GM12801 (cell line): Measurements from ENCODE around the gene KLF7.

Experiments
- CTCF ChIP-seq: IDR thresholded peaks from one replicate; pipeline ENCODE4 v1.5.1; 2011; ENCODE audit warnings: control low read depth; ENCODE audit not compliant: insufficient read length; ENCODE audit errors: extremely low read depth

The KLF7 gene

GRCh38 chr2:207143215-207144172 is 22.3 kb downstream of the KLF7 start:
- TF ChIP-seq CTCF: no peak

DNA sequence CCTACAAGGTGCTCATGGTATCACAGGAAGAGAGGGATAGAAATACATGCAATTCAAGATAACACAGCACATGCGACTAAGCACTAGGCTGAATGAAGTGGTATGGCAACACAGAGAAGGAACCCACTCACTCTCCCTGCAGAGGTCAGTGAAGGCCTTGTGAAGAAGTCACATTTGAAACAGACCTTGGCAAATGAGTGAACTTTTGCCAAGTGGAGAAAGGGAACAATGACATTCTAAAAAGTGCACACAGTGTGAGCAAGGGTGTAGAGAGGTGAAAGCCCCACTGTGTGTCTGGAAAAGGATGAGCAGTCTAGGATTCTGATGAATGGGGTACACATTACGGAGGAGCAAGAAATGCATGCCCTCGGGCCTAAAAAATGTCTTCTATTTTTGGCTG is 23.3 kb downstream of the KLF7 start:
- no peak for TF ChIP-seq CTCF

DNA sequence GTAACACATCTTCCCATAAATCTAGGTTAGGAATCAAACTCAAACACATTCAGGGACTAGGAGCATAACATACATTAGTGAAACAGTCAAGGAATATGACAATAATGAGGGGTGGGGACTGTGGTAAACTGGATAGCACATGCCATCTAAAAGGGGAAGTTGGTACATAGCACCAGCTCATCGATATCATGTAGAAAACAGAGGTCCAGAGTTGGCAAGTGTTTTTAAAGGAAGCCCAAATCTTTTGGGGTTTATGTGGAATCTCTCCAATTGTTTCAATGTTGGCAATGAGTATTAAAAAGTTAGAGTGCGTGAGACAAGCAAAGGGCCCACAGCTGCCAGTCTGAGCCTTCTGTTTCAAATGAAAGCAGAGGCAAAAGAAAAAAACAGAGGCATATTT is 24.4 kb downstream of the KLF7 start:
- TF ChIP-seq CTCF: no peak

DNA sequence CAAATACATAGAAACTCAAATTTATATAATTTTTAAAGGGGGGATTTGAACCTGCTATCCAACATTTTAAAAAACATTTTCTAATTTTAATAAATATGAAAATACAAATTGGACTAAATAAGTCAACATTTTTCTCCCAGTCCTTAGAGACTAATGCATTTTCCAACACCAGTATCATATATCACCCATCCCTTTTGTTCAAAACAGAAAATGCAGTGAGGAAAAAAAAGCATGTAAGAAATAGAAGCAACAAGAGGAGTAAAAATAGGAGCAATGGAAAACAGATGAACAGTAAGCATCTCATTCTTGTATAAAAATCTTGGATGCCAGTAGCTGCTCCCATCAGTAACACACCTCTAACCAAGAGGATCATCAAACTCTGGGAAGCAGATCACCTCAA is 25.5 kb downstream of the KLF7 start:
- TF ChIP-seq CTCF: no peak

- TF ChIP-seq CTCF: no peak
Measured at GRCh38 chr2:207139552-207139951, 26.2 kb downstream of the KLF7 start.

GRCh38 chr2:207138627-207139297 is 27.0 kb downstream of the KLF7 start:
- no peak for TF ChIP-seq CTCF

GRCh38 chr2:207137596-207138337 is 28.0 kb downstream of the KLF7 start:
- no peak for TF ChIP-seq CTCF
